Ascending aorta (tissue), 2 donors: Measurements from ENCODE around the gene CALML4. TPM values are rescaled to one million over a fixed set of nuclear protein-coding genes. Genes with fewer than 3 reads are reported as not detected.

Source experiments
- DNase-seq, 2 donors: peaks; one replicate each; pipeline ENCODE4 v3.0.0-alpha.2; 2019; ENCODE audit warnings: low spot score in 2 of 2
- H3K27ac ChIP-seq, 2 donors: fragments of 200-600 bp; sonication (generic); one replicate each; pipeline ENCODE4 v1.5.1; 2016 to 2017; ENCODE audit warnings: mild to moderate bottlenecking in 1 of 2
- H3K27me3 ChIP-seq: fragments of 200-600 bp; sonication (generic); one replicate; pipeline ENCODE4 v1.5.1; 2017
- H3K36me3 ChIP-seq, 2 donors: fragments of 200-600 bp; sonication (generic); one replicate each; pipeline ENCODE4 v1.5.1; 2016
- H3K4me1 ChIP-seq, 2 donors: fragments of 200-600 bp; sonication (generic); one replicate each; pipeline ENCODE4 v1.5.1; 2016 to 2017; ENCODE audit warnings: mild to moderate bottlenecking in 1 of 2
- H3K4me3 ChIP-seq, 2 donors: fragments of 200-600 bp; sonication (generic); one replicate each; pipeline ENCODE4 v1.5.1; 2016 to 2017; ENCODE audit warnings: mild to moderate bottlenecking in 1 of 2
- H3K9me3 ChIP-seq, 2 donors: fragments of 200-600 bp; sonication (generic); one replicate each; pipeline ENCODE4 v1.5.1; 2016
- intact Hi-C: fragments of 100-400 bp; cut with DNase I; formaldehyde crosslinking; loops from one replicate; pipeline ENCODE4 v1.15.1; 2023
- total RNA-seq: library from RNA; depleted of rRNA; stranded (reverse); fragments of >200 nt; gene quantifications from one replicate; pipeline ENCODE4 v1.1.0, GENCODE V29; 2016
- TF ChIP-seq, protein P1 (sequence below), 3 experiments: fragments of 200-600 bp in 2 of 3; fragments of 450-650 bp in 1 of 3; sonication (generic) in 2 of 3; IDR thresholded peaks; one replicate each; pipeline ENCODE4 v1.5.1; 2016 to 2019; ENCODE audit warnings: antibody characterized with exemption in 3 of 3, mild to moderate bottlenecking in 1 of 3, moderate library complexity in 1 of 3

The CALML4 gene
- total RNA-seq, 1 donor from 2014 or later, result 0.85 TPM

GRCh38 chr15:68195336-68196112 is 9.6 kb downstream of the CALML4 start:
- Histone ChIP-seq H3K27ac (no peak overlapping the region), H3K27me3 (no peaks in the 10 kb centered on the region), H3K4me3 (no peak overlapping the region), H3K4me1 (peaks cover 0 to 9% of the 10 kb centered on the region in 2 donors), H3K36me3 (peaks cover 0 to 25% of the 10 kb centered on the region in 2 donors), H3K9me3 (no peaks in the 10 kb centered on the region)
- TF ChIP-seq, protein P1, sequence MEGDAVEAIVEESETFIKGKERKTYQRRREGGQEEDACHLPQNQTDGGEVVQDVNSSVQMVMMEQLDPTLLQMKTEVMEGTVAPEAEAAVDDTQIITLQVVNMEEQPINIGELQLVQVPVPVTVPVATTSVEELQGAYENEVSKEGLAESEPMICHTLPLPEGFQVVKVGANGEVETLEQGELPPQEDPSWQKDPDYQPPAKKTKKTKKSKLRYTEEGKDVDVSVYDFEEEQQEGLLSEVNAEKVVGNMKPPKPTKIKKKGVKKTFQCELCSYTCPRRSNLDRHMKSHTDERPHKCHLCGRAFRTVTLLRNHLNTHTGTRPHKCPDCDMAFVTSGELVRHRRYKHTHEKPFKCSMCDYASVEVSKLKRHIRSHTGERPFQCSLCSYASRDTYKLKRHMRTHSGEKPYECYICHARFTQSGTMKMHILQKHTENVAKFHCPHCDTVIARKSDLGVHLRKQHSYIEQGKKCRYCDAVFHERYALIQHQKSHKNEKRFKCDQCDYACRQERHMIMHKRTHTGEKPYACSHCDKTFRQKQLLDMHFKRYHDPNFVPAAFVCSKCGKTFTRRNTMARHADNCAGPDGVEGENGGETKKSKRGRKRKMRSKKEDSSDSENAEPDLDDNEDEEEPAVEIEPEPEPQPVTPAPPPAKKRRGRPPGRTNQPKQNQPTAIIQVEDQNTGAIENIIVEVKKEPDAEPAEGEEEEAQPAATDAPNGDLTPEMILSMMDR (IDR thresholded peaks at IDR 0.05), result no peak
- intact Hi-C loops, result no loop called here
- DNase-seq, result no peak

DNA sequence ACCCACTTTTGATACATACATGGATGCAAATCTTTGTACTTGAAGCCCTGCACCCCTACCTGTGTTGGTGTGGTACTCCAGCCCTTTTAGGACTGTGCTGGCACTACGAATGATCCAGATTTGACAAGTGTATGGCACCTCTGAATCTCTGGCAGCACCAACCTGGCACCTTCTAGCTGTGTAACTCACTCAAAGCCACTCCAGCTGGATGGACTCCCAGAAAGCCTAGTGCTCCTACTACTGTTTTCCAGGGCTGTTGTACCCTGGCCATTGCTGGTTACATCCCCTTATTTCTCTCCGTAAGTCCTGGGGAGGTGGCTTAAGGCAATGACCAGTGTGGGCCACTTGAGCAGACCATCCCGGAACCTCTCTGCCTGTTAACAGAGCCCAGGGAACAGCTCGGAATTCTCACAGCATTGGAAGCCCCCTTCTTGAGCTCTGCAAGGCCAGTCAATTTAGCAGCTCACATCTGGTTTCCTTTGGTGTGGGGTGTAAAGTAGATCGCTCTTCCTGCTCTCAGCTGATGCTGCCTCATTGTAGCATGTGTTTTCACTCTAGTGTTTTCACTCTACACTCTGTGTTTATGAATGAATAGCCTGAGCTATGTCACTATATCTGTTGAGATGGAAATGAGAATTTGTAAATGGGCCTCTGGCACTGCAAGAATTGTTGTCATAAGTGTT is 12.2 kb downstream of the CALML4 start:
- no peak overlapping the region for H3K27ac ChIP-seq
- intact Hi-C loops, result no loop called here
- H3K4me3 ChIP-seq, result no peak overlapping the region
- TF ChIP-seq, protein P1 (IDR thresholded peaks at IDR 0.05), result no peak
- H3K36me3 ChIP-seq, result peaks cover 0 to 25% of the 10 kb centered on the region in 2 donors
- H3K9me3 ChIP-seq, result no peaks in the 10 kb centered on the region
- no peaks in the 10 kb centered on the region for H3K27me3 ChIP-seq
- DNase-seq, result no peak
- H3K4me1 ChIP-seq, result peaks cover 0 to 10% of the 10 kb centered on the region in 2 donors

DNA sequence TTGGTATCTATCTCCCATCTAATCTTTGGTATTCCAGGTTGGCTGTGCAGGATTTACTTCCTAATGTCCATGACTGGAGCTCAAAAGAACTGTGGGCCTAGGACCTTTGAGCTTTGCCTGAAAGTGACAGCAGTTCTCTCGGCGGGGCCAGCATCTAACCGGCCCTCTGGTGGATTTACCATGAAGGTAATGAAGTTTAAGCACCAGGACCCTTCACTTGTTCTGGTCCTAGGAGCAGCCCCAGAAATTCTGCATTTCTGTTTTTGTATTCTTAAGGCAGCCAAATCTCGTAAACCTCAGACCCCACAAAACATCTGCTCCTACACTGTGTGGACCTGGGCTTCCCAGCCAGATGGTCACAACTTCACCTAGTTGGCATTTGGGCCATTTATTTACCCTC is 13.0 kb downstream of the CALML4 start:
- TF ChIP-seq, protein P1 (IDR thresholded peaks at IDR 0.05), result no peak
- peaks cover 3 to 15% of the 10 kb centered on the region in 2 donors for H3K4me1 ChIP-seq
- intact Hi-C loops, result no loop called here
- no peak overlapping the region for H3K4me3 ChIP-seq
- H3K9me3 ChIP-seq, result no peaks in the 10 kb centered on the region
- no peak for DNase-seq
- no peak overlapping the region for H3K27ac ChIP-seq
- peaks cover 4 to 25% of the 10 kb centered on the region in 2 donors for H3K36me3 ChIP-seq
- H3K27me3 ChIP-seq, result no peaks in the 10 kb centered on the region

GRCh38 chr15:68191555-68191954 is 13.6 kb downstream of the CALML4 start:
- Histone ChIP-seq H3K4me3 (no peak overlapping the region), H3K4me1 (peaks cover 8 to 18% of the 10 kb centered on the region in 2 donors), H3K9me3 (no peaks in the 10 kb centered on the region), H3K27me3 (no peaks in the 10 kb centered on the region), H3K36me3 (peaks cover 4 to 27% of the 10 kb centered on the region in 2 donors), H3K27ac (no peak overlapping the region)
- TF ChIP-seq, protein P1 (IDR thresholded peaks at IDR 0.05), result no peak
- intact Hi-C loops, result no loop called here
- no peak for DNase-seq

- Histone ChIP-seq H3K4me1 (peaks cover 8 to 19% of the 10 kb centered on the region in 2 donors), H3K27ac (no peak overlapping the region), H3K27me3 (no peaks in the 10 kb centered on the region), H3K4me3 (no peak overlapping the region), H3K36me3 (peaks cover 4 to 32% of the 10 kb centered on the region in 2 donors), H3K9me3 (no peaks in the 10 kb centered on the region)
- TF ChIP-seq, protein P1 (IDR thresholded peaks at IDR 0.05), result no peak
- intact Hi-C loops, result no loop called here
- DNase-seq, result no peak
Measured at GRCh38 chr15:68190048-68190447, 15.1 kb downstream of the CALML4 start.
